Right atrium auricular region (tissue), 2 donors: ENCODE data around the gene PRMT1. TPM values are rescaled to one million over a fixed set of nuclear protein-coding genes. Genes with fewer than 3 reads are reported as not detected.

Experiments used
- DNase-seq: peaks from one replicate; pipeline ENCODE4 v3.0.0-alpha.2; 2019; ENCODE audit warnings: low spot score
- H3K27ac ChIP-seq, 2 donors: fragments of 200-600 bp; sonication (generic); 1 replicate in 1 of 2; 2 replicates in 1 of 2; pipeline ENCODE4 v1.5.1; 2016 to 2019
- H3K27me3 ChIP-seq, 2 donors: fragments of 200-600 bp; sonication (generic); one replicate each; pipeline versions ENCODE4 v1.5.1 to v1.6.0; 2017 to 2019
- H3K36me3 ChIP-seq: fragments of 200-600 bp; sonication (generic); one replicate; pipeline ENCODE4 v1.5.1; 2016
- H3K4me1 ChIP-seq, 2 donors: fragments of 200-600 bp; sonication (generic); one replicate each; pipeline versions ENCODE4 v1.5.1 to v1.6.0; 2017 to 2019
- H3K4me3 ChIP-seq, 2 donors: fragments of 200-600 bp; sonication (generic); 1 replicate in 1 of 2; 2 replicates in 1 of 2; pipeline ENCODE4 v1.5.1; 2017 to 2019; ENCODE audit warnings: mild to moderate bottlenecking in 1 of 2, moderate library complexity in 1 of 2
- H3K9me3 ChIP-seq, 2 donors: fragments of 200-600 bp; sonication (generic); one replicate each; pipeline ENCODE4 v1.5.1; 2019
- total RNA-seq, 2 donors: library from RNA; depleted of rRNA; stranded (reverse); fragments of >200 nt; gene quantifications; one replicate each; pipeline ENCODE4 v1.1.0, GENCODE V29; 2016
- TF ChIP-seq, protein P1 (sequence below), 2 donors: fragments of 200-600 bp; sonication (generic); IDR thresholded peaks; one replicate each; pipeline ENCODE4 v1.5.1; 2019; ENCODE audit warnings: antibody characterized with exemption in 2 of 2

The PRMT1 gene
- total RNA-seq, 2 donors from 2014 or later = 187 to 192 TPM

DNA sequence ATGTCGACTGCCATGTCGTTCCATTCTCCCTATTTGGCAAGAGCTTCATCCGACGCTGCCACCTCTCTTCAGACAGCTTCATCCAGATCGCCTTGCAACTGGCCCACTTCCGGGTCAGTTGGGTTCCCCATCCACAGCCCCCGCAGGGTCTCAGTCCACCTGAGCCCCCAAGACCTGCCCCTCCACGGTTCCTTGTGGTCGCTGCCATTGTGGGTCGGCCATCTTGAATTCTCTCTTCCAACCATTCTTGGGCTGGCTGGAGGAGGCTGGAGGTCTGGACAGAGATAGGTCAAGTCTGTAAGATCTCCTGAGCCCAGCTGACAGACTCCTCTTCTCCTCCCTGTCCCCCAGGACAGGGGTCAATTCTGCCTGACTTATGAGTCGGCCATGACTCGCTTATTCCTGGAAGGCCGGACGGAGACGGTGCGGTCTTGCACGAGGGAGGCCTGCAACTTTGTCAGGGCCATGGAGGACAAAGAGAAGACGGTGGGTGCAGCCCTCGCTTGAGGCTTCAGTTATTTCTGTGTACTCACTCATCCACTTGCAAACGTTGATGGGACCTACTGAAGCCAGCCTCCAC lies 33.4 kb downstream of the PRMT1 start:
- no peak for DNase-seq
- TF ChIP-seq, protein P1, sequence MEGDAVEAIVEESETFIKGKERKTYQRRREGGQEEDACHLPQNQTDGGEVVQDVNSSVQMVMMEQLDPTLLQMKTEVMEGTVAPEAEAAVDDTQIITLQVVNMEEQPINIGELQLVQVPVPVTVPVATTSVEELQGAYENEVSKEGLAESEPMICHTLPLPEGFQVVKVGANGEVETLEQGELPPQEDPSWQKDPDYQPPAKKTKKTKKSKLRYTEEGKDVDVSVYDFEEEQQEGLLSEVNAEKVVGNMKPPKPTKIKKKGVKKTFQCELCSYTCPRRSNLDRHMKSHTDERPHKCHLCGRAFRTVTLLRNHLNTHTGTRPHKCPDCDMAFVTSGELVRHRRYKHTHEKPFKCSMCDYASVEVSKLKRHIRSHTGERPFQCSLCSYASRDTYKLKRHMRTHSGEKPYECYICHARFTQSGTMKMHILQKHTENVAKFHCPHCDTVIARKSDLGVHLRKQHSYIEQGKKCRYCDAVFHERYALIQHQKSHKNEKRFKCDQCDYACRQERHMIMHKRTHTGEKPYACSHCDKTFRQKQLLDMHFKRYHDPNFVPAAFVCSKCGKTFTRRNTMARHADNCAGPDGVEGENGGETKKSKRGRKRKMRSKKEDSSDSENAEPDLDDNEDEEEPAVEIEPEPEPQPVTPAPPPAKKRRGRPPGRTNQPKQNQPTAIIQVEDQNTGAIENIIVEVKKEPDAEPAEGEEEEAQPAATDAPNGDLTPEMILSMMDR (IDR thresholded peaks at IDR 0.05) = no peak

DNA sequence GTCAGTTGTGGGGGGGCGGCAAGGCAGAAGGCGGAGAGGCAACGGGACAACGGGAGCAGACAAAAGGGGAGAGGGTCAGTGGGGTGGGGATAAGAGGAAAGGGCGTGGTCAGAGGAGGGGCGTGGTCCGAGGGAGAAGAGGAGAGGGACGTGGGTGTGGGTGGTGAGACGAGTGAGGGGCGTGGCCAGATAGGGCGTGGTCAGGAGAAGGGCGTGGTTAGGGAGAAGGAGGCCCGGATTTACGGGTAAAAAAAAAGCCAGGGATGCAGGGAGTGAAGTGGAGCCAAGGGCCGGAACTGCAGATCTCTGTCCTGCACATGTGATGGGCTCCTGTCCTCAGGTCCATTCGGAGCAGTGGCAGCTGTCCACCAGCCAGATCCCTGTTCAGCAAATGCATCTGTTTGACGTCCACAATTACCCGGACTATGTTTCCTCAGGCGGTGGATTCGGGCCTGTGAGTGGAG lies 35.4 kb downstream of the PRMT1 start:
- Histone ChIP-seq H3K27ac (no peak overlapping the region), H3K4me3 (no peak overlapping the region), H3K4me1 (no peaks in the 10 kb centered on the region), H3K27me3 (no peaks in the 10 kb centered on the region), H3K9me3 (no peaks in the 10 kb centered on the region), H3K36me3 (no peaks in the 10 kb centered on the region)
- no peak for DNase-seq
- TF ChIP-seq, protein P1 (IDR thresholded peaks at IDR 0.05) = no peak

More for the DNA sequence above, 33.4 kb downstream of the PRMT1 start:
- H3K27ac ChIP-seq = no peak overlapping the region
- H3K36me3 ChIP-seq = no peaks in the 10 kb centered on the region
- H3K9me3 ChIP-seq = no peaks in the 10 kb centered on the region
- no peak overlapping the region for H3K4me3 ChIP-seq
- H3K4me1 ChIP-seq = no peaks in the 10 kb centered on the region
- H3K27me3 ChIP-seq = no peaks in the 10 kb centered on the region

DNA sequence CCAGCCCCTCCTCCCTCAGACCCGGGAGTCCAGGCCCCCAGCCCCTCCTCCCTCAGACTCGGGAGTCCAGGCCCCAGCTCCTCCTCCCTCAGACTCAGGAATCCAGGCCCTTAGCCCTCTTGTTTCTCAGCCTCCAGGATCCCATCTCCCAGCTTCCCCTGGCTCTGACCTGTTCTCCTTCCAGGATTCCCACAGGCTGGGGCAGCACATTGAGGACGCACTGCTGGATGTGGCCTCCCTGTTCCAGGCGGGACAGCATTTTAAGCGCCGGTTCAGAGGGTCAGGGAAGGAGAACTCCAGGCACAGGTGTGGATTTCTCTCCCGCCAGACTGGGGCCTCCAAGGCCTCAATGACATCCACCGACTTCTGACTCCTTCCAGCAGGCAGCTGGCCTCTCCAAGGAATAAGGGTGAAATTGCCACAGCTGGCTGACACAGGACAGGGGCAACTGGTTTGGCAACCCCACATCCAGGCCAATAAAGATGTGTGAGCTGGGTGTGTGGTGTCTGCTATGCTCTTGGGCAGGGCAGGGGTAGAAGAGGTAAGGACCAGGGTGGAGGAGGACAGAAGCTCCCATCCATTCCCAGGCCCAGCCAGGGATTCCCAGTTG lies 36.3 kb downstream of the PRMT1 start:
- H3K4me3 ChIP-seq = no peak overlapping the region
- H3K9me3 ChIP-seq = no peaks in the 10 kb centered on the region
- no peak overlapping the region for H3K27ac ChIP-seq
- H3K36me3 ChIP-seq = no peaks in the 10 kb centered on the region
- TF ChIP-seq, protein P1 (IDR thresholded peaks at IDR 0.05) = no peak
- H3K27me3 ChIP-seq = no peaks in the 10 kb centered on the region
- no peak for DNase-seq
- no peaks in the 10 kb centered on the region for H3K4me1 ChIP-seq

- no peaks in the 10 kb centered on the region for H3K4me1 ChIP-seq
- no peak overlapping the region for H3K4me3 ChIP-seq
- no peaks in the 10 kb centered on the region for H3K27me3 ChIP-seq
- no peak for DNase-seq
- no peaks in the 10 kb centered on the region for H3K9me3 ChIP-seq
- TF ChIP-seq, protein P1 (IDR thresholded peaks at IDR 0.05) = no peak
- H3K36me3 ChIP-seq = no peaks in the 10 kb centered on the region
- H3K27ac ChIP-seq = no peak overlapping the region
Measured at GRCh38 chr19:49716154-49716553, 39.1 kb downstream of the PRMT1 start.

- no peaks in the 10 kb centered on the region for H3K36me3 ChIP-seq
- no peak overlapping the region for H3K4me3 ChIP-seq
- H3K4me1 ChIP-seq = no peaks in the 10 kb centered on the region
- no peak overlapping the region for H3K27ac ChIP-seq
- no peaks in the 10 kb centered on the region for H3K9me3 ChIP-seq
- DNase-seq = no peak
- H3K27me3 ChIP-seq = no peaks in the 10 kb centered on the region
- TF ChIP-seq, protein P1 (IDR thresholded peaks at IDR 0.05) = no peak
Measured at GRCh38 chr19:49718511-49718910, 41.4 kb downstream of the PRMT1 start.
